HPDE6-E6E7 (cell line): ENCODE measurements around the gene CD207.
"Not testable (repeated sequence)": the region's sequence is repeated elsewhere in the genome, so short reads cannot be mapped to it uniquely, and the experiment has no call there.

ENCODE experiments used
- DNase-seq: peaks from one replicate; pipeline ENCODE4 v3.0.0; 2011; ENCODE audit warnings: missing footprints; ENCODE audit errors: extremely low spot score

CD207 gene

DNA sequence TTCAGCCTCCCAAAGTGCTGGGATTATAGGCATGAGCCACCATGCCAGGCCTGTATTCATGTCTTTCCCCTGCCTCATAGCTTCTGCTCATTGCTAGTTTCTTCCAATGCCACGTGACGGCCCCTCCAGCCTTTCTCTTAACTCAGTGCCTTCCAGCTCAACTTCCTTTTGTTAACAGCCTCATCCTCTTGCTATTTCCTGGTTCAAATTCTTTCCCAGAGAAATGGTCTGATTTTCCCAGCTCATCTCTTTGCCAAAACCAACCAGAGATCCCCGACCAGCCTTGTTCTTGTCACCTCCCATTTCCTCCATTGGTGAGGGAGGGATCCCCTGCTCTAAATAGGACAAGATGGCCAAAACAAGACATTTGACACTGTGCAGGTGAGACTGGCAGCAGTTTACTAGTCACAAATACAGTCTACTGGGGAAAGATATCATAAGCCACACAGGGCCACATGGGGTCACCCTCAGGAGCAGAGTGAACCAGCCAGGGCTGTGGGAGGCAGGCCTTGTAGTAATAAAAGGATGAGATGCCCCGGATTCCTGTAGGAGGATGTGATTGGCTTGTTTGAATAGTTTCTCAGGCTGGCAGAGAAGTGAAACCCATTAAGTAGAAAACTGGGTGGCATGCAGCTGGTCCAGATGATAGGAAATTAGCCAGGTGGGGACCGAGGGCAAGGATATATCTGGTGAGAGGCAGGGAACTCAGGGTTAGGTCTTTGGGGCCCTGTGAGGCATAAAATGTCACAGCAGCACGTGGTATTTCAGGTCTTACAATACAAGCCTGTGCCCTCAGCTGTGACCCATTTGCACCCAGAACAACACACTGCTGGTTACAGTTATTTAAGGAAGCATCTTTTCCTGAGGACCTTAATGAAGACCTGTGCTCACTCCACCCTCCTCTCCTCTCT lies 6.4 kb downstream of the CD207 start:
- DNase-seq = no peak

DNA sequence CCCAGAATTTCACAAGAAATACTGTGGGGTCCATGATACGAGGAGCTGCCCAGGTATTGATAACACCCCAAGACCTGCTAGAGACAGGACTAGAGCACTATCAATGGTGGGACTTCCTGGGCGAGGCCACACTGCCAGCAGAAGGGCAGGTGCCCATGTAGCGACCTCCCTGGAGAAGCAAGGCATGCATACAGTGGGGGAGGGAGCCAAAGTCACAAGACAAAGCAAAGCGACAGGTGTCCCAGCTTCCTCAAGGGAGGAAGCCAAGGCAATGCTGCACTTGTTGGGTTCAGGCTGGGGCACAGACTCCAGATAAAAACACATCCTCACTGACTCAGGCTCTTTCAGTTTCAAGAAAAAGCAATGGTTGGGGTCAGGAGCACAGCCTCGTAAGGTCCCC lies 7.5 kb downstream of the CD207 start:
- DNase-seq = no peak

DNA sequence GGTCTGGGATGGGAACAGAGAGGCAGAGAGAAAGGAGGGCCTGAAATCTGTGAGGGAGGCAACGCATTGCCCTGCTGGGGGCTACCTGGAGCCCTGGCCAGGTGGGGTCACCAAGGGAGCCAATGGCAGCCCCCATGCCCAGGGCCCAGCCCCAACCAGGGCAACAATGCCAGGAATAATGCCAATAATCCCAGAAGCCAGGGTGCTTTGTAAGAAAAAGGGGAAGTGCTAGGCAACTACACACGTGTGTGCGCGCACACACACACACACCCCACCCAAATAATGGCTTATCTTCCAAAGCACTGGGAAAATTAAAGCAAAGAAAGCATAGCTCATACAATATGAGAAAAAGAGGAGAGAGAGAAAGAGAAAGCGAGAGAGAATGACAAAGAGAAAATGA lies 8.2 kb downstream of the CD207 start:
- DNase-seq = no peak

DNA sequence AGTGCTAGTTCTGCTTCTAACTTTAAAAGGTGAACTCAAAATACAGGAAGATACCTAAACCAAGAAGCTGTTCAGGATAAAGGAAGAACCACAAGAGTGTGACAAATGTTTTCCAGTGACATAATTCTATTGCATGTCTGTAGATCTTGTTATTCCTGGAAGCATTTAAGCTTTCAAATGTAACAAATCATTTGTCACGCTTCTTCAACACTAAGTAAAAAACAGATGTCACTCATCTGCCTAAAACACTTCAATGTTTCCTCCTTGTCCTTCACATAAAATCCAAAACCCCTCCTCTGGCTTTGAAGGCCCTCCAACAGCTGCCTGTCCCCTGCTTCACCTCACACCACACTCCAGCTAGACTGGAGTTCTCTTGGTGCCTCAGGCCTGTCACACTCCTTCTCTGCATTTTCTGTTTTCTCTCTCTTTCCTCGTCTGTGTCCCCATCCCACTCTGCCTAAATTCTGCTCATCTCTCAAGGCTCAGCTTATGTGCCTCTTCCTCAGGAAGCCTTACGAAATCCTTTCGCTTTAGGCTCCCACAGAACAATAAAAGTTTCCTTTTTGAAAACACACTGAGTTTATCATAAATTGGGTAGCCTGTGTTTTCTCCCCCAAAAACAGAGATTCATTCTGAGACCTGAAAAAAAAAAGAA lies 8.8 kb downstream of the CD207 start:
- no peak for DNase-seq

DNA sequence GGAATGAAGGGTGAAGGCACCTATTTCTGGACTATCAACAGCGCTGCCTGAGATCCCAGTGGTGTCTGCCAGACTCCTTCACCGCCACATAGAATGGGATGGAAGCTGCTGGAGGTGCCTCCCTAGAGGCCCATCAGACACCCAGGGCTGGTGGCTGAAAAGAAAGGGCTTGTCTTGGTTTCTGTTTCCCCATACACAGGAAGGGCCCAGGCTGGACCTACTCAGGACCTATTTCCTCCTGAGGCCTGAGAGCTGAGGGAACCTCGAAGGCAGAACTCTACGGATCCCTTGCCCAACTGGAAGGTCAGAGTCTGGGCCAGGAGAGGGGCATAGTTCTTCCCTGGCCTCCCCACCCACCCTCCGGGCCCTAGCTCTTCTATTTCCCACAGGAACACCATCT lies 12.4 kb downstream of the CD207 start:
- DNase-seq = no peak

DNA sequence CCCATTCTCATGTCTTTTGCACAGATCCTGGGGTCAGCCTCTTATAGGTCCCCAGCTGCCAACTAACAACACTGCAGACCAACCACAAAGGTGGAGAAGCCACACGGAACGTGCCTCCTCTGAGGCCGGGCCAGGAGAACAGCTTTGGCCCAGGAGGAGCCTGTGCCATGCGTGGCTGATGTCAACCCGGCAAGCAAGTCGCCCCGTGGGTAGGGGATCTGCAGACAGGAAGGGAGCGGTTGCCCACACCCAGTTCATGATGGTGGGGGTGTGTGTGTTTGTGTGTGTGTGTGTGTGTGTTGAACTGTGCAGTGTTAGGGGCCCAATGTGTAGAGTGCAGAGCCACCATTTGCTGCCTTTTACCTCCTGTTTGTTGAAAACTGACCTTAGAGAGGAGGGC lies 12.8 kb downstream of the CD207 start:
- no peak for DNase-seq

DNA sequence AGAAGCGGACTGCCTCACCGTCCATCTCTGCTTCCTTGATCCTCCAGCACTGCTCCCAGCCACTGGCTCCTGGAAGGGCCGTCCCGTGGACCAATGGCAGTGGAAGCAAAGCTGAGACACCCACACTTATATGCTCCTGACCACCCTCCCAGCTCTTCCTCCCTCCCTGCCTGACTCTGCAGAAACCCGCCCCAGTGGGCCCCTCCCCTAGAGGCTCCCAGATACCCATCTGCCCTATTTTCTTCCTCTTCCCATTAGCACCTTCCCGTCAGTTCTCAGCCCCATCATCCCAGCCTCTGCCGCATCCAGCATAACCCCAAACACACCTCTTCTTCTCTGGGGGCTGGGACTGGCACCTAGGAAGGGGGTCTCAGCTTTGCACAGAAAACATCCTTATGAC lies 15.1 kb downstream of the CD207 start, which contains the start of gene CLEC4F:
TSS of gene CLEC4F (minus strand) at position 101 of the 400 bp plus-strand sequence. CDS start at position 25, 76 bp downstream.
- no peak for DNase-seq

DNA sequence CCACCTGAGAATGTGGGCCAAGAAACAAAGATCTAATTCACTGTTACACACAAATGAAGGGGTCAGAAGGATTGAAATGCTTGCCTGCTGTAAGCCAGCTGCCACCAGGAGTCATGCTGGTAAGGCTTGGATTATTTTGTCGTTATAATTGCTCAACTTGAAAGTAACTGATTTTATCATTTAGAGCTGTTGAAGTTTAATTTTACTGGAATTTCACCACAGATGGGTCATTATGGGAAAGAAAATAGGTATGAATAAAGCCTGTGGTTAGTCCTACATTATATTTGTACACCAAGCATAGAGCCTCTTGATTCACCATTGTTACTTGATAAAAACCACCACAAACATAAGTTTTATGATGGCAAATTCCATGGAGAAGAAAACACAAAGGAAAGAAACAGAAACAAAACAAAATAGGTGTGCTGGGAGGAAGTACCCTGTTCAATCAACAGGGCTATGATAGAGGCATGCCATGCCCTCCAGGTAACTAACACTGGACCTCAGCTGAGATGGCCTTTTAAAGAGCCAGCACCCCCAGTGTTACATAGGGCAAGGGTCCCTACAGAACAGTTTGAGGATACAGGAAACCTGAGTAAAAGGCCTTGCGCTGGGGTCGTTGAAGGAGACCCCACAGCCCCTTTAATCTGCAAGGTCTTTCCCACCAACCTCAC lies 18.2 kb downstream of the CD207 start:
- DNase-seq = no peak

DNA sequence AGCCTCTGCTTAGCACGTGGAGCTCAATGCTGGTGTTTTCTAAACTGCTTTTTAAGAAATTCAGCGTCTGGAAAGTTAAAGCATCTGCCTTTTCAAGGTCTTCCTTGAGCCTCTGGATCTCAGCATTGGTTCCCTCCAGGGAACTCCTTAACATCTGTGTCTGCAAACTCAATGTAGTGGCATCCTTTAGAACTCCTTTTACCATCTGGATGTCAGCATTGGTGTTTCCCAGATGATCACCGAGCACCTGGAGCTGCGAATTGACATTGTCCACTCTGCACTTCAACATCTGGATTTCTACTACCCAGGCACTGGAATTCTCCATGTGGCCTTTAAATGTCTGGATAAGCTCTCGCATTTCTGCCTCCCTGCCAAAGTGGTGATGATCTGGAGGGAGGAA lies 18.9 kb downstream of the CD207 start:
- no peak for DNase-seq

DNA sequence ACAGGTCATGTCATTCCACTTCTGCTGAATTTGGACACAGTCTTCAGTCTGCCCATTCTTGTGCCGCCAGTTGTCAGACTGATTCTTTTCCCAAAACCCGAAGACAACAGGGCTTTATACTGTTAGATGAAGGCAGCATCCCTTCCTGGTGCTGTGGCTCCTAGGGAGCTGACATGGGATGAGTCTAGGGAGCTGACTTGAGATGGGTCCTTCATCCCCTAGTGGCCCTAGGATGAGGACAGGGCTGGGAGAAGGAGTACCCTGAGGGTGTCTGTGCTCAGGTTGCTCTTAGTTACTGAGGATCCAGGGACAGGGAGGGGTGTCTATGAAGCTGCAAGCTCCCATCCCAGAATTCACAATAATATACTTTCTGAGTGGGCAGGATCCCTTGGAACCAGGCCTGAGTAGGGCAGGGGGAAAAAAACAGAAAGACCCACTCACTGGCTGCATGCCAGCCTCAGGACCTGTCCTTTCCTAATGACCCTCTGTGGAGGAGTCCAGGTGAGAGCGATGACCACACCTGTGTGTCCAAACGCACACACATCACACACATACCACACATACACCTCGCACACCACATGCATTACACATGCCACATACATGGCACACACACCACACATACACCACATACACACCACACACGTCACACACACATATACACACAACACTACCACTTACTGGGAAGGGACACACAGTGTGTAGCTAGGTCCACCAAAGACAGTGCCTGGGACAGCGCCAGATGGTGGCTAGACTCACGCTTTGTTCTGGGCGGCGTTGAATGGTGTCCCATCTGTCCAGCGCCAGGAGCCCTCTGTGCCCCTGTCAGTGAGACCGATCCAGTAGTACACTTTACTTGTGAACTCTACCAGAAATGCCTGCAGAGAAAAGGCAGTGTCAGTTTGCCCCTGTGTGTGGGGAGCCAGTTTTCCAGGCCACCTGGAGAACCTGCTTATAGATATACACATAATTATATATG lies 26.3 kb downstream of the CD207 start:
- DNase-seq = no peak

DNA sequence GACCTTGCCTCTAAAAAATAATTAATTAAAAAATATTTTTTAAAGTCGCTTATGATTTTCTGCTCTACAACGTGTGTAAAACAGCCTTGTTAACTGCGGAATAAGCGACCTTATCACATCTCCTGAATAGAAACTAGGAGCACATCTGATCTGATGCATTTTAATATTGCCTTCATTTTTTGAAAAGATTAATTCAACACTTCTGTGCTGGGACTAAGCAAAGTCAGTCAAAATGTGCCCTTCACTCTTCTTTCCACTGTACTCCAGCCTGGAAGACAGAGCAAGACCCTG lies 27.8 kb downstream of the CD207 start:
- DNase-seq = no peak

DNA sequence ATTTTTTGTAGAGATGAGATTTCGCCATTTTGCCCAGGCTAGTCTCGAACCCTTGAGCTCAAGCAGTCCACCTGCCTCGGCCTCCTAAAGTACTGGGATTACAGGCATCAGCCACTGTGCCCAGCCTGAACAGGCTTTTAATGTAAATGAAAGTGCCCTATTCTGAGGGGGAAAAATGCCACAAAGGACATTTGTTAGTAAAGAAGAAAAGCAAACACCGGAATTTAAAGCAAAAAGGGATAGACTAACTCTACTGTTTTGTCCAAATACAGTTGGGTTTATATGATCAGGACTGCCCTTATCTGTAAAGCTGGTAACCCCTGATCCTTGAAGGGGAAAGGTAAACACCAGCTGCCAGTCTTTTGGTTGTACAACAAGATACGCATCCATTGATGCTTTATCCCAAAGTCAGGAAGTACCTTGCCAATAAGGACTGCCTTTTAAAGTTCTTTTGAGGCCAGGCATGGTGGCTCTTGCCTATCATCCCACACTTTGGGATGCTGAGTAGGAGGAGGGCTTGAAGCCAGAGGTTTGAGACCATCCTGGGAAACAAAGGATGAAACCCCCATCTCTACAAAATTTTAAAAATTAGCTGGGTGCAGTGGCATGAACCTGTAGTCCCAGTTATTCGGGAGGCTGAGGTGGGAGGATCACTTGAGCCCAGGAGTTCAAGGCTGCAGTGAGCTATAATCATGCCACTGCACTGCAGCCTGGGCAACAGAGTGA lies 28.4 kb downstream of the CD207 start:
- no peak for DNase-seq

DNA sequence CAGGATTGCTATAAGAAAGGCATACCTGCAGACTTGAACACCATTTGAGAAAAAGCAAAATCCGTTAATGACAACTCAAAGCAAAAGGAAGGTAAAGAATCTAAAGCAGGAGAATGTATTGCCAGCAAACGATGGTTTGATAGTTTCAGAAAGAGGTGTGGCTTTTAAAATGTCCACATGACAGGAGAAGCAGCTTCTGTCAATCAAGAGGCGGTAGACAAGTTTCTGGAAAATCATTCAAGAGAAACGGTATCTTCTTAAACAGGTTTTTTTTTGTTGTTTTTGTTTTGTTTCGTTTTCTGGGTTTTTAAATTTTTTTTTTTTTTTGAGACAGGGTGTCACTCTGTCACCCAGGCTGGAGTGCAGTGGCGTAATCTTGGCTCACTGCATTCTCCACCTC lies 29.0 kb downstream of the CD207 start:
- no peak for DNase-seq

DNA sequence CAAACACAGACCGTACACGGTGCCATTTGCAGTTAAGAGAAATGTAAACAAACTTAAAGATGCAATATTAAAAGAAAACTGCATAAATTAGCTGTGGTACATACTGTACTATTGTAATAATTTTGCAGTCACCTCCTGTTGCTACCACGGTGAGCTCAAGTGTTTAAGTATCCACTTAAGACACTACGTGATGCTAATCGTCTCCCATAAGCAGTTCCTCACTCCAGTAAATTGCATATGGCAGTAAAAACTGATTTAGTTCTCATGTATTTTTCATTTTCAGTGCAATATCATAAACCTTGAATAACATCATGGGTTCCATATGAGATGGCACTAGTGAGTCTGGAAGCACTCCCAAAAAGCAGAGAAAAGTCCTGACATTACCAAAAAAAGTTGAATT lies 29.6 kb downstream of the CD207 start:
- no peak for DNase-seq

DNA sequence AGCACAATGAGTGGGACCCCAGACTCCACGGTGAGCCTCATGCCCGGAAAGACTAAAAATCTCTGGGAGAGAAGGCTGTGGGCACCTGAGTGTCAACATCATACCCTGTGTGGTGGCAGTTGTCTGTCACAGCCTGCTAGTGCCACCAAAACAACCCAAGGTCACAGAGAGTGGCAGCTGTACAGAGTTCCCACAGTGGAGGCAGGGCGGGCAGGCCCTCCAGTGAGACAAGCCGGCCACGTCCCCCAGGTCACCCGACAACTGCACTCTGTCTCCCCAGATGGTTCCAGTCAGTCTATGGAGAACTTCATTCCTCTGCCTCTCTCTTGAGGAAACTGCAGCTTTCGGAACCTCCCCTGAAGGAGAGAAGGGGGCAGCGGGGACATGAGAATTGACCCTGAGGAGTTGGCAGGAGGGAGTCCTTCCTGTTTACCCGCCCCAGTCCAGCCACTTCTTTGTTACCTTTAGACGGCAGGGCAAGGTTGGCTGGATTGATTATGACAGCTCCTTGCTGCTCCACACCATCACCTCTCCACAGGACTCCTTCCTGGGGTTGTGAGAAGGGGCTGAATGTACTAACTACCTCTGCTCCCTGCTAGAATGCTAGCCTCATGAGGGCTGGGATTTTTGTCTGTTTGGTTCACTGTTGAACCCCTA lies 33.9 kb downstream of the CD207 start:
- DNase-seq = no peak

DNA sequence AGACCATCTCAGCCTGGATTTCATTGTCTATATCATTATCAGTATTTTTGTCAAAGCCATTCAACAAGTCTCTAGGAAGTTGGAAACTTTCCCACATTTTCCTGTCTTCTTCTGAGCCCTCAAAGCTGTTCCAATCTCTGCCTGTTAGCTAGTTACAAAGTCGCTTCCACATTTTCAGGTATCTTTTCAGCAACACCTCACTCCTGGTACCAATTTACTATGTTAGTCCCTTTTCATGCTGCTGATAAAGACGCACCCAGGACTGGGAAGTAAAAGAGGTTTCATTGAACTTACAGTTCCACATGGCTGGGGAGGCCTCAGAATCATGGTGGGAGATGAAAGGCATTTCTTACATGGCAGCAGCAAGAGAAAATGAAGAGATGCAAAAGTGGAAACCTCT lies 35.9 kb downstream of the CD207 start:
- DNase-seq = no peak

DNA sequence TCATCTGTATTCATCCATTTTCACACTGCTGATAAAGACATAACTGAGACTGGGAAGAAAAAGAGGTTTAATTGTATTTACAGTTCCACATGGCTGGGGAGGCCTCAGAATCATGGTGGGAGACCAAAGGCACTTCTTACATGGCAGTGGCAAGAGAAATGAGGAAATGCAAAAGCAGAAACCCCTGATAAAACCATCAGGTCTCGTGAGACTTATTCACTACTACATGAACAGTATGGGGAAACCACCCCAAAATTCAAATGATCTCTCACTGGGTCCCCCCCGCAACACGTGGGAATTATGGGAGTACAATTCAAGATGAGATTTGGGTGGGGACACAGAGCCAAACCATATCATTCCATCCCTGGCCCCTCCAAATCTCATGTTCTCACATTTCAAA lies 37.6 kb downstream of the CD207 start:
- not testable (repeated sequence) for DNase-seq

DNA sequence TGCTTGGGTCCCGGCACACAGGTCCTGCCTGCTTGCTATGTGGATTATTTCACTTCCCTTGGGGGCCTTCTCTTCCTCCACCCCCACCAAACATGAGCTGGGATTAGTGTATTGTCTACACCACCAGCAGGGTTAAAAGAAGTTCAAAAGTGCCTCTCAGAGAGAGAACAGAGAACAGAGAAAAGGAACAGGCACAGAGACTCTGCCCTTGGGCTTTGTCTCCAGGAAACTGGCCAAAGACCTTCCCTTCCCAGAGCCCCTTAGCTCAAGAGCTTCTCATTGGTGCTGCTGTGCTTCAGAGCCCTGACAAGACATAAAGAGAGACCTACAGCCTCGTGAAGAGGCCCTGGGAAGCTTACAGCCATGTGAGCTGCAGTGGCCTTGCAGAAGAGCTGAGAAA lies 38.1 kb downstream of the CD207 start:
- no peak for DNase-seq

DNA sequence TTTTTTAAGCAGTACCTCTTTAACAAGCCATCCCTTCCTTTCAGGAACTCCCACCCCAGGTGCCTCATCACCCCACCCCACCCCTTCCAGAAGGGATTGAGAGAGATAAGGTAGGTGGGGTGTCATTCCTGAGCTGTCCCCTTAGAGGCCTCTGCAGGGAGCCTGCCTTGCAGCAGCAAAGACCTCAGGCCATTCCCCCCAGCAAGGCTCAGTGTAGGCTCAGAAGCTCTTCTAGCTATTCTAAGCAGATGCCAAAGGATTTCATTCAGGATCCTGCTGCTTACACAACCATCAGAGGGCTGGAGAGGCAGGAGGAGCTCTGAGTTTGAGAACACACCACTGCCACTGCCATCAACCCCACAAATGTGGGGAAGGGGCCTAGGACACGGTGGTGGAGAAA lies 39.4 kb downstream of the CD207 start:
- DNase-seq = no peak

DNA sequence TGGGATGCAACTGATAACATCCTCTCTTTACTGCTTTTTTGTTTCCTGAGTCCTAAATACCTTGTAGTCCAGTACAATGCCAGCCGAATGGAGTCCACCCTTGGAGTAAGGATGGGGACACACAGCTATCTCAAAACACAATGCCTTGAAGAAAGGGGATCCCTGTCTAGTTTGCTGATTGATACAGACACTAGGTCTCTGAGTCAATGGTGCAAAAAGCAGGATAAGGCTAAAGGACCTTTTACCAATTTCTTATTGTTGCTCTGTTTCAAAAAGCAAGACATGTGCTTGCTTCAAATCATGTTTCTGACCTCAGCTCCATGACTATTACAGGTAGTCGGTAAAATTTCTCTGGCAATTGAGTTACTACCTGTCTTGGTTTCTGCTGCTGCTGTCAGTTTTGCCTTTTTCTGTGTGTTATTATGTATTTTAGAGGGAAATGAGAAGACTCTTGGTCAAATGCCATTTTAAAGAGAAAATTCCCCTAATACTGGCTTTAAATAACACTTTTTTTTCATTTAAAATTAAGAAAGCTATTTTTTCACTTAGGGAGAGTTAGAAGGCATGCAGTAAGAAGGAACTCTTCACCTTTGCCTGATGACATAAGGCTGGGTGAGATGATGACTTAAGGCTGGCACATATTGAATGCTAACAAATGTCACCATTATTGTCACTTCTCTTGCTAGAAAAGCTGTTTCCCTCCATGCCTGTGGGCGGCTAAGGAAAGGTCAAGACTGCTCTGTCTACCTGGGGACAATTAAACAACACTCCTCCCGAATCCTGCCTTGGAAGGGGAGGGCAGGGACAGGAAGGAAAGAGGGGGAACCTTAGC lies 40.2 kb downstream of the CD207 start:
- DNase-seq = no peak
